Suprapubic skin (tissue), 3 donors: ENCODE measurements around the gene CD48.

Experiments used
- CTCF ChIP-seq, 2 donors: fragments of 200-600 bp in 1 of 2; fragments of 450-650 bp in 1 of 2; sonication (generic) in 1 of 2; IDR thresholded peaks; one replicate each; pipeline ENCODE4 v1.5.1; 2016 to 2019; ENCODE audit warnings: antibody characterized with exemption in 2 of 2, mild to moderate bottlenecking in 1 of 2, moderate library complexity in 1 of 2
- POLR2A ChIP-seq, 2 donors: fragments of 450-650 bp; IDR thresholded peaks; one replicate each; pipeline ENCODE4 v1.6.1; 2017; ENCODE audit warnings: antibody characterized with exemption in 2 of 2, mild to moderate bottlenecking in 2 of 2, moderate library complexity in 2 of 2

DNA sequence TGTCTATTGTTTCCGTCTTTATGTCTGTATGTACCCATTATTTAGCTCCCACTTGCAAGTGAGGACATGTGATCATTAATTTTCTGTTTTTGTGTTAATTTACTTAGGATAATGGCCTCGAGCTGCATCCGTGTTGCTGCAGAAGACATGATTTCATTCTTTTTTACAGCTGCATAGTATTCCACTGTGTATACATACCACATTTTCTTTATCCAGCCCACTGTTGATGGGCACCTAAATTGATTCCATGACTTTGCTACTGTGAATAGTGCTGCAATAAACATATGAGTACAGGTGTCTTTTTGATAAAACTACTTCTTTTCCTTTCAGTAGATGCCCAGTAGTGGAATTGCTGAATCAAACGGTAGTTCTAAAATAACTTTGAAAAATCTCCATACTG is 52.1 kb downstream of the CD48 start:
- TF ChIP-seq CTCF (IDR thresholded peaks at IDR 0.05) (no peak), POLR2A (IDR thresholded peaks at IDR 0.05) (no peak)
